NCI-H345 treated with DMSO at 0.1 percent for 48 hours (cell line): ENCODE data around the gene LPCAT1.
"Not testable (repeated sequence)": the region's sequence is repeated elsewhere in the genome, so short reads cannot be mapped to it uniquely, and the experiment has no call there.

Source experiments
- DNase-seq: peaks from one replicate; lab custom pipeline; 2025; ENCODE audit not compliant: unreplicated experiment; lab: John Stamatoyannopoulos, UW

The LPCAT1 gene

DNA sequence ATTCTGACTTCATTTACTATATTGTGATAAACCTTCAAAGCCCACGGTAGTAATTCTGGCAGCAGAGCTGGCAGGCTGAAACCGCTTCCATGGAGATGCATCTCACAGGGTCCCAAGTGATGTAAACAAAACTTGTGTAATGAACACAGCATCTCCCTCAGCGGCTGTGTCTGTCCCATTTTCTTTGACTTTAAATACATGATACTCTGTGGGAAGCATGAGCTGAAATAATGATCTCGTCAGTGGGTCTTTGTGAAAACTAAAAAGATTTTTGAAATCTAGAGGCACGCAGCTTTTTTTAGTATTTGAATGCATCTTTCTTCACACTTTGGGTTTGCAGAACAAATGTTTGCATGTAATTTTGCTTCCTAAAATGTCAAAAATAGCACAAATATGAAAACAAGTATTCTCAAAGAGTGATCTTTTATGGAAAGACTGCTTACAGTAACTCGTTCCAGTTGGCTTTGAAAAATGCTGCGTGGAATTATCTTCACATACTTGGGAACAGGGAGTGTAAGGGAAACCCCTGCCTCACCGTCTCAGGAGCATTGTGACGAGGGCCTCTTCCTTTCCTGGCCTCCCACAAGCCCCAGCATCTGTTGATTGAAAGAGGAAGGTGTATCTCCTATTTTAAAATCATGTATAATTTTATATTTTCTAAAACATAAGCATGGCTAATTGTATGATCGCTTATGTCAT, 18.1 kb upstream of the LPCAT1 start:
- no peak for DNase-seq

DNA sequence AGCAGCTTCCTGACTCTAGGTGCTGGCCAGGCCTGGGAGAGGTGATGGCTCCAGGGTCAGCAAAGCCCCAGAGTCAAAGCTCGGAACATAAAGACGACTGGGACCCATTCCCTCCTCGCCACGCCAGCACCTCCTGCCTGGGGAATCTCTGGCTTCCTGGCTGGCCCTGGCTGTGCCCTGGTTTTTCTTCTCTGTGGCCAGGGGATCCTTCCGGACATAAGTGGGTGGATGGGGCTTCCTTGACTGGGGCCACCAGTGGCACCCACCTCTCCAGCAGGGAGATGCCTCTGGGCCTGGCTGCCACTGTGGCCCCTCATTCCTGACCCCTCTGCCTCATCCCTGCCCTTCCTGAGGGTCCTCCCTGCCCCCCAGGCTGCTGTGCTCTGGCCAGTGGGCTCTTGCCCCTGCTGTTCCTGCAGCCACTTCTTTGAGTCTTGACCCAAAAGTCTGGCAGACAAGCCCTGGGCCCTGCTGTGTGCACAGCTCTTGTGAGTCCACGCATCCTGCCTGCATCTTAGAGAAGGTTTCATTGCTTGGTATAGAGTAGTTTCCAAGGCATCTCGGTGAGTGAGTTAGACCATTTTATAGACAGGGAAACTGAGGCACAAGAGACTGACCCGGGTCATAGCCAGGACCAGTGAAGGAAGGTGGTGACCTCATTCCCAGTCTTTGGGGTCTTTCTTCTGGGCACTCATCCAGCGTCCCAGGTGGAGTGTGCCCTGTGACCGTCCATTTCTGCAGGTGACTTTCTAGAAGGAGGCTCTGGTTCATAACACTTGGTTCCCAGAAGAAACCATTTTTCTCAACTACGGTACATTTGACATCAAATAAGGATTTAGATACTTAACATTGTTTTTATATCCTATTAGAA, 17.3 kb upstream of the LPCAT1 start:
- no peak for DNase-seq

DNA sequence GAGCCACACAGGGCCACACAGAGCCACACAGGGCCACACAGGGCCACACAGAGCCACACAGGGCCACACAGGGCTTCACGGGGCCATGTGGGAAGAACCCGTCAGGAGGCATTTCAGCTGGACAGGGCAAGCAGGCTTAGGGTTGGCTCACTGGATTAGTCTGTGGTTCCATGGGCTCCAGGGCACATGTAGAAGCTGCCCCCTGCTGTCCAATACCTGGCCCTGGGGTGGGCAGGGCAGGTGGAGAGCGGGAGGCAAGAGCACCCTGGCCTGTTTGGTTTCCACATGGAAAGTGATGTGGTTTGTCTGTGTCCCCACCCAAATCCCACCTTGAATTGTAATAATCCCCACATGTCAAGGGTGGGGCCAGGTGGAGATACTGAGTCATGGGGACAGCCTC, 16.4 kb upstream of the LPCAT1 start:
- no peak for DNase-seq

DNA sequence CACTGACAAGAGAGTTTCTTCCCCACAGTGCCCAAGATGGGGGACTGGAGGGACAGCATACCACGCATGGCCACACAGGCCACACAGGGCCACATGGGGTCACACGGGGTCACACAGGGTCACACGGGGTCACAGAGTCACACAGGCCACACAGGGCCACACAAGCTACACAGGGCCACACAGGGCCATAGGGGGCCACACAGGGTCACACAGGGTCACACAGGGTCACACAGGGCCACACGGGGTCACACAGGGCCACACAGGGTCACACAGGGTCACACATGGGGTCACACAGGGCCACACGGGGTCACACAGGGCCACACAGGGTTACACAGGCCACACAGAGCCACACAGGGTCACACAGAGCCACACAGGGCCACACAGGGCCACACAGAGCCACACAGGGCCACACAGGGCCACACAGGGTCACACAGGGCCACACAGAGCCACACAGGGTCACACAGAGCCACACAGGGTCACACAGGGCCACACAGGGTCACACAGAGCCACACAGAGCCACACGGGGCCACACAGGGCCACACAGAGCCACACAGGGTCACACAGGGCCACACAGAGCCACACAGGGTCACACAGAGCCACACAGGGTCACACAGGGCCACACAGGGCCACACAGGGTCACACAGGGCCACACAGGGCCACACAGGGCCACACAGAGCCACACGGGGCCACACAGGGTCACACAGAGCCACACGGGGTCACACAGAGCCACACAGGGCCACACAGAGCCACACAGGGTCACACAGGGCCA, 15.8 kb upstream of the LPCAT1 start:
- not testable (repeated sequence) for DNase-seq

DNA sequence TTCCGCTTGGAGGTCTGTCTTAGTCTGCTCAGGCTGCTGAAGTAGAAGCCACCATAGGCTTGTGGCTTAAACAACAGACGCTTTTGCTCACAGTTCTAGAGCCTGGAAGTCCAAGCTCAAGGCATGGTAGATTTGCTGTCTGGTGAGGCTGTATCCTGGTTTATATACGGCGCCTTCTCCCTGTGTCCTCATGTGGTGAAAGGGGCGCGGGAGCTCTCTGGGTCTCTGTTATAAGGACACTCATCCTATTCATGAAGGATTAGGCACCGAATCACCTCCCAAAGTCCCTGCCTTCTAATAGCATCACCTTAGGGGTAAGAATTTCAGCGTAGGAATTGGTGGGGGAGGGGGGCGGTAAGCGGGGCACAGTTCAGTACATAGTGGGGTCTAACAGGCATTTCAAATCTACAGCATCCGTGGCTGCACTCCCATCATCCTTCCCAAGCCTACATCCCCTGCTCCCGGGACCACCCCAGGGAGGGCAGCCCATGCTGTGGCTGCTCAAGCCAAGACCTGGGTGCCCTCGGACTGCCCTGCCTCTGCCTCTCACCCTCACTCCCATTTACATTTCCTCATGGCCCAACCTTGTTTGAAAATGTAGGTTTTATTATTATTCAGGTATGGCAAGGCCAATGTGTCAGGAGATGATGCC, 15.1 kb upstream of the LPCAT1 start:
- no peak for DNase-seq

DNA sequence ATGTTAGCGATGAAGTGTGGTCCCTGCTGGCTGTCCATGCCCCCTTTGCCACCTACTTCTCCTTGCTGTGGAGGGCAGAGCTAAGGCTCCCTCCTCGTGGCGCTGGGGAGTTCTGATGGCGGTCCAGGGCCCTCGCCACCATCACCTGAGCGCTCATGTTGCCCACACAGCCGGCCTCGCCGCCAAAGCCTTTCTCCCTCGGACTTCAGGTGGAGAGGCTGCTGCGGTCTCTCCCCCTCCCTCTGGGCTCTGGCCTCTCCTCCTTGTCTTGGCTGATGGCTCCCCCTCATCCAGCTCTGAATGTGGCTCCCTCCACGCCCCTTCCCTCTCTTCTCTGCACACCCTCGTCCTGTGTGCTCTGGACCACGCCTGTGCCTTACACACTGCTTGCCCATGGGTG, 14.5 kb upstream of the LPCAT1 start:
- no peak for DNase-seq

DNA sequence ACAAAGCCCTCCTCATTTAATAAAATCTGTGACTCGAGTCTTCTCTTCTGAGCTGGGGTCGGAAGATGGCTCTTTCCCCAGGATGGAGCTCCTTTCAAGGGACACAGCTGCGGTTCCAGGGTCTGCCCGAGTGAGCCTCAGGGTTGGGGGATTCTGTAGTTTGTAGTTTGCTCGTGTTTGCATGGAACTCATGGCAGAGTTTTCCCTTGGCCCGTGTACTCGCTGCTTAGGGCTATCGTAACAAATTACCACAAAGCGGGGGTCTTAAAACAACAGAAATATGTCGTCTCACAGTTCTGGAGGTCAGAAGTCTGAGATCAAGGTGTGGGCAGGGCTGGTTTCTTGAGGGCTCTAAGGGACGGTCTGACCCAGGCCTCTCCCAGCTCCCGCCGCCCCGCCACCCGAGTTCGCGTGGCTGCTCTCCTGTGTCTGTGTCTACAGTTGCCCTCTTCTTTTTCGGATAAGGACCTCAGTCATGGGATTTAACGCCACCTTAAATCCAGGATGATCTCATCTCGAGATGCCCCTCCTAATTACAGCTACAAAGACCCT, 13.9 kb upstream of the LPCAT1 start:
- no peak for DNase-seq

DNA sequence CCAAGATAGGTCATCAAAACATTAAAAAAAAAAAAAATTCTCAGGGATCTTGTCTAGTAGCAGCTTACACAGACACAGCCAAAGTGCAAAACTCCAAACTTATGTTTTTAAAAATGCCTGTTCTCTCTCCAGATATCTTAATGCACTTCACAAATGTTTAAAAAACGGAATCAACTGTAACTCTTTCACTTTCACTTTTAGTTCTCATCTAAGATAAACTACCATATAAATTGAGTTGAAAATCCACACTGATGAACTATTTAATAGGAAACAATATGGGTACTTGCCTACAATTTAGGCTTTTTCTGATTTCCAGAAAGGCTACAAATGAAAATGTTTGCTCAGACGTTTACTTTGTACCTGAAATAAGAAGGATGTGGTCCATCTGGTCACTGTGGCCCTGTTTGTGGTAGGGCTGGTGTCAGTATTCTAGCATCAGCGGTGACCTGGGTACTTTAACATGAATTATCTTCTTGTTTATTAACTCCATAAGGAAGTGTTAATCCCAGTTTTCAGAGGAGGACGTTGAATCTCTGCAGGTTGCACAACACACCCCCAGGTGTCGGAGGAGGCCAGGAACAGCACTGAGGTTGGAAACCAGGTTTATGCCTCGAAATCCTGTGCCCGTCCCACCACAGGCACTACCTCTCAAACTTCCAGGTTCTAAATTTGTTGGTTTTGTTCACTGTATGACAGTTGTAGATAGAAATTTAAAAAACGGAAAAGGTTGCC, 13.3 kb upstream of the LPCAT1 start:
- no peak for DNase-seq

DNA sequence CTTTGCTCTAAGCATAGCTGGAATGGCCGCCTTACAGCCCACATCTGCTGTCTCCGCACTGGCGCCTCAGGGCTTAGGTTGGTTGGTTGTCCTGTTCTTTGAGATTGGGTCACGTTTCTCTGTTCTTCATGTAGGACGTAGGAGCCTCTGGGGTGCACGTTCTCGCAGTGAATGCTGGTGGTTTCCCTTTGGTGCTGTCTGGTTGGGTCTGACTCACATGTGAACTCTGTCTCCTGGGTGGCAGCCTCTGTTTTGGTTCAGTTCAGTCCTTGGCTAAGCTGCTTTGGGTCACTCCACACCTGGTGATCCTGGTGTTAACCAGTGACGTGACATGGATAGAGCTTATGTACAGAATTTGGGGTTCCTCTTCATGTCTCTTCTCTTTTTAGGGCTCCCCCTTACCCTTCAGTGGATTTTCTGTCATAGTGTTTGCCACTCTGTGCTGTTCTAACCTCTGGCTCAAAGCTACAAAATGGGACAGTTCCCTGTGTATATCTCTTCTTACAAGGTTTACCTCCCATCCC, 12.6 kb upstream of the LPCAT1 start:
- DNase-seq: no peak

DNA sequence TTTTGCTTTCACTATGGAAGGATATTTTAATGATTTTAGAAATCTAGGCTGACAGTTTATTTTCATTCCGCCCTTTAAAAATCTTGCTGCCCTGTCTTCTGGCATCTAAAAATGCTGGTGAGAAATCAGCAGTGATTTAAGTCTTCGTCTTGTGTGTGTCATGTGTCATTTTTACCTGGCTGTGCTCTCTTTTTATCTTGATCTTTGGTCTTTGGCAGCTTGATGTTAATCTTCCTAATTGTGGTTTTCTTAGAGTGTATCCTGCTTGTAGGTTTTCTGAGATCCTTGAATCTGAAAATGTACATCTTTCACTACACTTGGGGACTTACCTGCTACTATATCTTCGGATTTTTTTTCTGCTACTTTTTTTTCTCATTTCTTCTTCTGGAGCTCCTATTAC, 11.9 kb upstream of the LPCAT1 start:
- DNase-seq: no peak

DNA sequence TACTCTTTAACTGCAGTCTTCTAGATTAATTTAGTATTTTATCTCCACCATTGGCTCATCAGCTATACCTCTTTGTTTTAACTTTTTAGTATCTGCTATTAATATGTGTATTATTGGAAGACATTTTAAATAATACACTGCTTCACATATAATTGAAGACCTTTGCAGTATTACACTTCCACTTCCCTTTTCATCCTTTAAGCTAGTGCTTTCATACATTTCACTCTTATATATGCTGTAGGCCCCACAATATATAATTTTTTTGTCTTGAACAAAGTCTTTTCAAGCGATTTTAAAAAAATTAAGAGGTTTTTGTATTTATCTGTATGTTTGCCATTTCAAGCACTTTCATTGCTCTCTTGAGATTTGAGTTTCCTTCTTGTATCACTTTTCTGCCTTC, 8.6 kb upstream of the LPCAT1 start:
- no peak for DNase-seq

DNA sequence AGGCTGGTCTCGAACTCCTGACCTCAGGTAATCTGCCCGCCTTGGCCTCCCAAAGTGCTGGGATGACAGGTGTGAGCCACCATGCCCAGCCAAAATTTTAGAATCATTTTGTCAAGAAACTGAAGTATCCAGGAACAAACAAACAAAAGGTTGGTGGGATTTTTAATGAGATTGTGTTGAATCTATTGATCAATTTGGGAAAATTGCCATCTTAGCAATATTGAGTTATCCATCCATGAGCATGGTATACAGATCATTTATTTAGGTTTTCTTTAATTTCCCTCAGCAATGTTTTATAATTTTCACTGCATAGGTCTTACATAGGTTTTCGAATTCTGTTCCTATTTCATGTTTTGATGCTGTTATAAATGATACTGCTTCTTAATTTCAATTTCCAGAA, 5.7 kb upstream of the LPCAT1 start:
- DNase-seq: no peak

DNA sequence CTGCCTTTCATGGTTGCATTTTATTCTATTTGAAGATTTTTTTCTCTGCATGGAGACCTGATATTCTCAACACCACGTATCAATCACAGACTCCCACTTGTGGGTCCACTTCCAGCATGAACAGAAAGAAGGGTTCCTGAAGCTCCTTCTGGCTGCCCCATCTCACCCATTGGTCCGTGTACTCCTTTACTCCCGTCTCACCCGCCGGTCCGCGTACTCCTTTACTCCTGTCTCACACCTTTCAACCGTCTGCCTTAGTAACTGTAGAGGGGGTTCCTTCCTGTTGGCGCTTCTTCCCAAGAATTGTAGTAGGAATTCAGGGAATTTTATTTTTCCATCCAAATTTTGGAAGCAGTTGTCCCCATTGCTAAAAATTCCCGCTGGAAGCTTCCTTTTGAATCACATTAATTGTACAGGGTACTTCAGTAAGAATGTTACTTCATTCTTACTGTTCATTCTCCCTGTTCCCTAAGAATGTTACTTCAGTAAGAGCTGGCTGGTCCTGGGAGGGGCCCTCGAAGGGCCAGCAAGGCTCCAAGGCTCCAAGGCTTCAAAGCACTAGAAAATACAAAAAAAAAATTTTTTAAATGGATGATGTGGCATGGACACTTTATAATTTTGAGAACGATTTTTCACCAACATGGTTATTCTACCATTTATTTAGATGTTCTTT, 3.9 kb upstream of the LPCAT1 start:
- no peak for DNase-seq

DNA sequence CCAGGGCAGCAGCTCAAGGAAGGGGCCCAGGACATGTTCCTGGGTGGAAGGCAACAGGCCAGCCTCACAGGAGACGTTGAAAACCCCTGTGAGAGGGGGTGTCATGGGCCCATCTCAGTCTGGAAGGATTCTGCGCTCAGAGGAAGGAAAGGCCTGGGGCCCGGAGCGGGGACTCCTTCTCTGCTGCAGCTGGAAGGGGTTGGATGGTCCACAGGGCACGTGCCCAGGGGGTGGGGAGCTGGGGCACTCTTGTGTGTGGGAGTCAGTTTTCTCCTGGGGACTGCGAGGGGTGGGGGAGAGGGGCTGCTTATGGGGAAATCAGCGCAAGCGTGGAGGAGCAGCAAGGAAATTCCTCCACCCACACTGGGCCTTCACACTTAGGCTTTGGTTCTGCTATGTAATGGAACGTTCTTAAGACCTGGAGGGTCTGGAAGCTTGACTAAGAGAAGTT, 2.9 kb upstream of the LPCAT1 start:
- no peak for DNase-seq

DNA sequence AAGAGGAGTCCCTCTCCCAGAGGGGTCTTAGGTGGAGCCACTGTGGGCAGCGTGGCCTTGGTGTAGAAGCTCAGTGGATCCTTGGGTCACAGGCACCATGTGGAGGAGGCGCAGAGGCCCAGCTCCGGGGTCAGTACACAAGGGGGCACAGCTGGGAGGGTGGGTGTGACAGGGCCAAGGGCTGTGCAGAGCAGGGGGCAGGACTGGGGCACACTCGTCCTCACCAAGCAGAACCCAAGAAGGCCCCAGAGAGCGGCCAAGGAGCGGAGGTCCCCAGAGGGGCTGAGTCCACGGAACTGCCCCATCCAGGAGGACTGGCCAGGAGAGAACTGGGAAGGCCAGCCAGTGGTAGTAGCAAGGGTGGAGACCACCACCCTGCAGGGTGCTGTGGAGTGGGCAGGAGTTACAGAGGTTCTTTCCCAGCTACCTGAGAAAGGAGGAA, 2.5 kb upstream of the LPCAT1 start:
- DNase-seq: no peak

DNA sequence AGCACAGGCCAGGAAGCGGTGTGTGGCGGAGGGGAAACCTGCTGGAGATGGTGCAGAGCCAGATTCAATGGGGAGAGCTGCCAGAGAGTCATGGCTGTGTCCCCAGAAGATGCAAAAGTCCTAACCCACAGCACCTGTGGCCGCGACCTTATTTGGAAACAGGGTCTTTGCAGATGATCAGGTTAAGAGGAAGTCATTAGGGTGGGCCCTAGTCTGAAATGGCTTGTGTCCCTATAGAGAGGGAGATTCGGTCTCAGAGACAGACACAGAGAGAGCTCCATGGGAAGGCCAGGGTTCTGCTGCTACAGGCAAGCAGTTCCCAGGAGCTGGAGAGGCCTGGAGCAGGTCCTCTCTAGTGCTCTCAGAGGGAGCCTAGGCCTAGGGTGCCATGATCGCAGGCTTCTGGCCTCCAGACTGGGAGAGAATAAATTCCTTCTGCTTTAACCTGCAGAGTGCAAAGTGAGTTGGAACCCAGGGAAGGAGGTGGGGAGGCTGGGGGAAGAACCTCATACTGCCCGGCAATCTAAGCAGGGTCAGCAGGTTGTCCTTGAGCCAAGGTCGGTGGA, 1.9 kb upstream of the LPCAT1 start:
- no peak for DNase-seq

DNA sequence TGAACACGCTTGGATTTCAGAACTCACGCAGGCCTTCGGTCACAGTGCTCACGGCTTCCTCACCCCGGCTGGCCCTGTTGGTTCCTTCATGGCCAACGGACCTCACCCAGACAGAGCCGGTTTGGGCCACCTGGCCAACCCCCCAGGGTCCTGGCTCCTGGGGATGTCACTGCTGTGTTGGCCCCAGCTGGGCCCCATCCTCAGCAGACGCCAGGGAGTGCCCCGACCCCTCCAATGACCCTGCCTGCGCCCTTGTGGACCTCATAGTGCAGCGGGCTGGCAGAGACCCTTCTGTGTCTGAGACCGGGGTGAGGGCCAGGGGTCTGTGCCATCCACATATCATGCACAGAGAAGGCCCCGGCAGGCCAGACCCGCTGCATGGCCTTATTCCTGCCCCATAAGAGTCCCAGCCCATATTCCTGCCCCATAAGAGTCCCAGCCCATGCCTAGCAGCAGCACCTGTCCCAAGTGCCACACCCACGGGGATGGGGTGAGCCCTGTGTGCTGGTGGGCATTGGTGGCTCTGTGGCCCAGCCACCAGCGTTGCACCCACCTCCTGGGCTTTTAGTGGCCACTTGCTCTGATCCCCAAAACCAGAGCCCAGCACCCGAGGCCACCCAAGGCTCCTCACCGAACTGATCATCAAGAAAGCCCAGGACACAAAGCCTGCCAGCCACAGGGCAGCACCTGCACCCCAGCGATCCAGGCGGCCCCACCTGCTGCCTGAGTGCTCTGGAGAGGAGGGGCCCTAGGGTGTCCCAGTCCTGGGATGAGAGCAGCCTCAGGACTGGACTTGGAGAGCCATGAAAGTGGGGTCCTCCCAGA, 1.3 kb upstream of the LPCAT1 start:
- DNase-seq: no peak

DNA sequence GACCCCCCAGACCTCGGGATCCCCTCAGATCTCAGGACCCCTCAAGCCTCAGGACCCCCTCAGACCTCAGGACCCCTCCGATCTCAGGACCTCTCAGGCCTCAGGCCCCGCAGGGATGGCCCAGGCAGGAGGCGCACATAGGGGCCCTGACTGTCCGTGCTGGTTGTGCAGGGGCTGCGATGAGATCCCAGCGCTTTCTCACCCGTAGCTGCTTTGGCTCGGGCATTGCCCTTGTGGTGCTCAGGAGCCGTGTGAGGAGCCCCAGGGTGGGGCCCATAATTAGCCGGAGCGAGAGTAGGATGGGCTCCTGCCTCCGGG, 680 bp upstream of the LPCAT1 start:
- no peak for DNase-seq

DNA sequence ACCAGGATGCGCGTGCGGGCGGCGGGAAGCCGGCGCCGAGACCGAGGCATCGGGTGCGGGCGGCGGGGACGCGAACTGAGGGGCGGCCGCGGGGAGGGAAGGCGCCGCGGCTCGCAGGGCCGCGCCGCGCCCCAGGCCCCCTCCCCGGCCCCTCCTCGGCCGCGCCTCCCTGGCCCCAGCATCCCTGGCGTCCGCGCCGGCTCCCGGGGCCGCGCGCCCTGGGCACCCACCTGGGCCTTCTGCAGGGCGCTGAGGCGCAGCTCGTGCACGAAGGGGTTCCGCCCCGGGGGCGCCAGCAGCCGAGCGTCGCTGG, 324 bp downstream of the LPCAT1 start:
- peak; percentile 50 for DNase-seq
